HepG2 (cell line): Measurements from ENCODE around the gene PTEN. TPM values are rescaled to one million over a fixed set of nuclear protein-coding genes. Genes with fewer than 3 reads are reported as not detected.

Source experiments
- CENPT ChIP-seq: sonication (generic); formaldehyde crosslinking; IDR thresholded peaks from 2 replicates; pipeline ENCODE4 v1.8.0; 2022; ENCODE audit warnings: low read depth, mild to moderate bottlenecking, moderate library complexity, missing genetic modification reagents
- ELF1 ChIP-seq: sonication (generic); formaldehyde crosslinking; IDR thresholded peaks from 2 replicates; pipeline ENCODE4 v1.4.0; 2020; ENCODE audit warnings: missing genetic modification reagents
- HDAC6 ChIP-seq: fragments of 200-600 bp; sonication (generic); IDR thresholded peaks from 2 replicates; pipeline ENCODE4 v1.7.0; 2017; ENCODE audit warnings: mild to moderate bottlenecking, antibody characterized with exemption, low read length, low read depth
- JUN ChIP-seq: sonication (generic); formaldehyde crosslinking; IDR thresholded peaks from 2 replicates; pipeline ENCODE4 v1.4.0; 2020; ENCODE audit warnings: mild to moderate bottlenecking, missing genetic modification reagents
- JUND ChIP-seq: sonication (generic); formaldehyde crosslinking; IDR thresholded peaks from 2 replicates; pipeline ENCODE4 v1.8.0; 2022; ENCODE audit warnings: mild to moderate bottlenecking, missing genetic modification reagents
- MEIS1 ChIP-seq: sonication (generic); formaldehyde crosslinking; IDR thresholded peaks from 2 replicates; pipeline ENCODE4 v1.9.0; 2021; ENCODE audit warnings: mild to moderate bottlenecking, missing genetic modification reagents, moderate library complexity, borderline replicate concordance
- NCOA2 ChIP-seq: sonication (generic); formaldehyde crosslinking; IDR thresholded peaks from 2 replicates; pipeline ENCODE4 v1.8.0; 2022; ENCODE audit warnings: inconsistent platforms
- NFYB ChIP-seq: sonication (generic); formaldehyde crosslinking; IDR thresholded peaks from 2 replicates; pipeline ENCODE4 v1.4.0; 2020; ENCODE audit warnings: missing genetic modification reagents
- PAX8 ChIP-seq: sonication (generic); formaldehyde crosslinking; IDR thresholded peaks from 2 replicates; pipeline ENCODE4 v1.8.0; 2022; ENCODE audit warnings: mild to moderate bottlenecking, missing genetic modification reagents, borderline replicate concordance
- RBFOX2 ChIP-seq: fragments of 200-400 bp; formaldehyde crosslinking; IDR thresholded peaks from 2 replicates; pipeline ENCODE4 v1.6.1; 2017; ENCODE audit warnings: low read depth, mild to moderate bottlenecking, low read length
- REL ChIP-seq: sonication (generic); formaldehyde crosslinking; conservative IDR thresholded peaks from 2 replicates; pipeline ENCODE4 v1.8.0; 2022; ENCODE audit warnings: mild to moderate bottlenecking, missing genetic modification reagents, moderate library complexity
- RFX1 ChIP-seq: fragments of 450-650 bp; IDR thresholded peaks from 2 replicates; pipeline ENCODE4 v1.6.1; 2017
- SIX1 ChIP-seq: sonication (generic); formaldehyde crosslinking; IDR thresholded peaks from 2 replicates; pipeline ENCODE4 v1.4.0; 2020; ENCODE audit warnings: missing genetic modification reagents, borderline replicate concordance
- SP4 ChIP-seq: sonication (generic); formaldehyde crosslinking; IDR thresholded peaks from 2 replicates; pipeline ENCODE4 v1.8.1; 2023; ENCODE audit warnings: mild to moderate bottlenecking, missing genetic modification reagents
- TMF1 ChIP-seq: sonication (generic); formaldehyde crosslinking; IDR thresholded peaks from 2 replicates; pipeline ENCODE4 v1.8.1; 2022; ENCODE audit warnings: low read depth, missing genetic modification reagents
- ZFP62 ChIP-seq: sonication (generic); formaldehyde crosslinking; IDR thresholded peaks from 2 replicates; pipeline ENCODE4 v1.4.0; 2020; ENCODE audit warnings: missing genetic modification reagents
- ZNF235 ChIP-seq: sonication (generic); formaldehyde crosslinking; IDR thresholded peaks from 2 replicates; pipeline ENCODE4 v1.8.1; 2023; ENCODE audit warnings: mild to moderate bottlenecking, missing genetic modification reagents, borderline replicate concordance
- ZNF3 ChIP-seq: IDR thresholded peaks from 2 replicates; pipeline ENCODE4 v1.7.0; 2017; ENCODE audit warnings: inconsistent platforms
- ZNF510 ChIP-seq: sonication (generic); formaldehyde crosslinking; IDR thresholded peaks from 2 replicates; pipeline ENCODE4 v1.4.0; 2020; ENCODE audit warnings: low read depth, mild to moderate bottlenecking, missing genetic modification reagents
- ZNF556 ChIP-seq: sonication (generic); formaldehyde crosslinking; IDR thresholded peaks from 2 replicates; pipeline ENCODE4 v1.4.0; 2020; ENCODE audit warnings: mild to moderate bottlenecking, missing genetic modification reagents, borderline replicate concordance
- ZNF703 ChIP-seq: sonication (generic); formaldehyde crosslinking; IDR thresholded peaks from 2 replicates; pipeline ENCODE4 v1.5.1; 2020; ENCODE audit warnings: missing genetic modification reagents, mild to moderate bottlenecking, moderate library complexity, borderline replicate concordance
- ZNF737 ChIP-seq: sonication (generic); formaldehyde crosslinking; IDR thresholded peaks from 2 replicates; pipeline ENCODE4 v1.5.0; 2020; ENCODE audit warnings: missing genetic modification reagents, mild to moderate bottlenecking, borderline replicate concordance
- polyA plus RNA-seq, 8 experiments: library from polyadenylated mRNA; depleted of rRNA in 3 of 8; stranded (reverse) in 7 of 8; unstranded in 1 of 8; fragments of >200 nt; fragmentation: Illumina TruSeq in 4 of 8; extraction: Trizol in 4 of 8; gene quantifications; 2 replicates each; pipeline versions ENCODE4 v1.2.1 to v1.2.3, GENCODE V29; 2011 to 2016; ENCODE audit warnings: low read depth in 4 of 8, missing spikeins in 1 of 8, mixed read lengths in 1 of 8; ENCODE audit not compliant: insufficient read depth in 1 of 8
- total RNA-seq, 5 experiments: library from RNA; depleted of rRNA; stranded (reverse); fragments of >200 nt; fragmentation: Illumina TruSeq; extraction: Trizol; gene quantifications; 2 replicates each; pipeline ENCODE4 v1.2.3, GENCODE V29; 2016; ENCODE audit warnings: low read depth in 1 of 5
- TF ChIP-seq, protein P1 (sequence below): sonication (generic); formaldehyde crosslinking; IDR thresholded peaks from 2 replicates; pipeline ENCODE4 v1.5.1; 2020; ENCODE audit warnings: missing genetic modification reagents, mild to moderate bottlenecking, borderline replicate concordance
- TF ChIP-seq, protein P2 (sequence below): sonication (generic); formaldehyde crosslinking; IDR thresholded peaks from 2 replicates; pipeline ENCODE4 v1.8.0; 2022; ENCODE audit warnings: mild to moderate bottlenecking, missing genetic modification reagents, moderate library complexity
- TF ChIP-seq, protein P3 (sequence below): sonication (generic); formaldehyde crosslinking; IDR thresholded peaks from 2 replicates; pipeline ENCODE4 v1.4.0; 2020; ENCODE audit warnings: missing genetic modification reagents; ENCODE audit errors: not compliant biosample characterization
- TF ChIP-seq, protein P4 (sequence below): sonication (generic); formaldehyde crosslinking; IDR thresholded peaks from 2 replicates; pipeline ENCODE4 v1.8.0; 2022; ENCODE audit warnings: missing genetic modification reagents, mild to moderate bottlenecking, inconsistent platforms, borderline replicate concordance

The PTEN gene
- total and polyA plus RNA-seq, 2 of the 13 experiments (the other 11 are each of a cell fraction or from before 2014, with no cell fraction given): 30.3 to 61.3 TPM

DNA sequence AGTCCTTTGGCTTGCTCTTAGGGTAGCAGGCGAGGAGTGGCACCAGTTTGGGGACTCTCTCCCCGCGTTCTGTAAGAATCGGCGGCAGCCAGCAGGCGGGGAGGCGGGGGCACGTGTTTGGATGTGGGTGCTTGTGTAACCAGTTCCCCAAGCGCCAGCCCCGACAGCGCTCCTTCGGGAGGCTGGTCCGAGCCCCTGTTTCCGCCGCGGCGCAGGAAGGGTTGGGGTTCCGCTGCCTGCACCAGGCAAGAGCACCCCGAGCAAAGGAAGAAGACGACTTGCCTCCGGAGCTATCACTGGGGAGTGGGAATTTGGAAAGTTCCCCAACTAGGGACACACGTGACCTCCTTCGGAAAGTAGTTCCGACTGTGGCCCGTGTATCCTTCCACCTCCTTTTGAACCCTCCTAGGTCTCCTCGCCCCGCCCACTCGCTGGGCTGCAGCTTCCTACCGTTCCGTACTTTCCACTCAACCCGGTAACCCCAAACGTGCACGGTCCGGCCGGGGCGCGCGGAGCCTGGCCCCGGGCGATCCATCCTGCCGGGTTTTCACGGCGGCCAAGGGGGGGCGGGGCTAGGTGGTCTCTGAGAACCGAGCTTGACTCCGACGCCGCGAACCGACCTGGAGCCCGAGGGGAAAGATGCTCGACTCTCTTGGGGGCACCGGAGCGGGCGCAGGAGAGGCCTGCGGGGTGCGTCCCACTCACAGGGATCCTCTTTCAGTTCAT lies 1.3 kb upstream of the PTEN start (continued):
- TF ChIP-seq, protein P1, sequence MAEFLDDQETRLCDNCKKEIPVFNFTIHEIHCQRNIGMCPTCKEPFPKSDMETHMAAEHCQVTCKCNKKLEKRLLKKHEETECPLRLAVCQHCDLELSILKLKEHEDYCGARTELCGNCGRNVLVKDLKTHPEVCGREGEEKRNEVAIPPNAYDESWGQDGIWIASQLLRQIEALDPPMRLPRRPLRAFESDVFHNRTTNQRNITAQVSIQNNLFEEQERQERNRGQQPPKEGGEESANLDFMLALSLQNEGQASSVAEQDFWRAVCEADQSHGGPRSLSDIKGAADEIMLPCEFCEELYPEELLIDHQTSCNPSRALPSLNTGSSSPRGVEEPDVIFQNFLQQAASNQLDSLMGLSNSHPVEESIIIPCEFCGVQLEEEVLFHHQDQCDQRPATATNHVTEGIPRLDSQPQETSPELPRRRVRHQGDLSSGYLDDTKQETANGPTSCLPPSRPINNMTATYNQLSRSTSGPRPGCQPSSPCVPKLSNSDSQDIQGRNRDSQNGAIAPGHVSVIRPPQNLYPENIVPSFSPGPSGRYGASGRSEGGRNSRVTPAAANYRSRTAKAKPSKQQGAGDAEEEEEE (CRISPR knock-in tag): peak; percentile 91; the same call in 1 of the 2 replicates
- TF ChIP-seq ZNF235 (CRISPR knock-in tag) (peak; percentile 67; the same call in 1 of the 2 replicates), NCOA2 (CRISPR knock-in tag) (peak; percentile 60; the same call in 1 of the 2 replicates), MEIS1 (CRISPR knock-in tag) (no peak), HDAC6 (no peak), RBFOX2 (peak; percentile 85), JUN (CRISPR knock-in tag) (peak; percentile 14; the same call in 1 of the 2 replicates), SP4 (CRISPR knock-in tag) (peak; percentile 96), RFX1 (no peak), ZNF737 (CRISPR knock-in tag) (peak; percentile 38; the same call in 1 of the 2 replicates), PAX8 (CRISPR knock-in tag) (no peak; the same call in 1 of the 2 replicates), CENPT (CRISPR knock-in tag) (no peak), ZNF3 (CRISPR knock-in tag) (peak; percentile 77; the same call in 1 of the 2 replicates), ZFP62 (CRISPR knock-in tag) (0 out of 2 replicates have a peak, but pooled peaks have one; percentile 58), TMF1 (CRISPR knock-in tag) (peak; percentile 43; the same call in 1 of the 2 replicates), REL (CRISPR knock-in tag) (no peak; the same call in 1 of the 2 replicates), SIX1 (peak; percentile 60; the same call in 1 of the 2 replicates), ZNF510 (CRISPR knock-in tag) (0 out of 2 replicates have a peak, but pooled peaks have one; percentile 76), NFYB (CRISPR knock-in tag) (no peak; the same call in 1 of the 2 replicates), ELF1 (CRISPR knock-in tag) (peak; percentile 79), ZNF556 (CRISPR knock-in tag) (peak; percentile 94), ZNF703 (peak; percentile 72), JUND (CRISPR knock-in tag) (peak; percentile 58; the same call in 1 of the 2 replicates)
- TF ChIP-seq, protein P2, sequence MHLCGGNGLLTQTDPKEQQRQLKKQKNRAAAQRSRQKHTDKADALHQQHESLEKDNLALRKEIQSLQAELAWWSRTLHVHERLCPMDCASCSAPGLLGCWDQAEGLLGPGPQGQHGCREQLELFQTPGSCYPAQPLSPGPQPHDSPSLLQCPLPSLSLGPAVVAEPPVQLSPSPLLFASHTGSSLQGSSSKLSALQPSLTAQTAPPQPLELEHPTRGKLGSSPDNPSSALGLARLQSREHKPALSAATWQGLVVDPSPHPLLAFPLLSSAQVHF (CRISPR knock-in tag): no peak
- TF ChIP-seq, protein P3, sequence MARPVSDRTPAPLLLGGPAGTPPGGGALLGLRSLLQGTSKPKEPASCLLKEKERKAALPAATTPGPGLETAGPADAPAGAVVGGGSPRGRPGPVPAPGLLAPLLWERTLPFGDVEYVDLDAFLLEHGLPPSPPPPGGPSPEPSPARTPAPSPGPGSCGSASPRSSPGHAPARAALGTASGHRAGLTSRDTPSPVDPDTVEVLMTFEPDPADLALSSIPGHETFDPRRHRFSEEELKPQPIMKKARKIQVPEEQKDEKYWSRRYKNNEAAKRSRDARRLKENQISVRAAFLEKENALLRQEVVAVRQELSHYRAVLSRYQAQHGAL: no peak
- TF ChIP-seq, protein P4, sequence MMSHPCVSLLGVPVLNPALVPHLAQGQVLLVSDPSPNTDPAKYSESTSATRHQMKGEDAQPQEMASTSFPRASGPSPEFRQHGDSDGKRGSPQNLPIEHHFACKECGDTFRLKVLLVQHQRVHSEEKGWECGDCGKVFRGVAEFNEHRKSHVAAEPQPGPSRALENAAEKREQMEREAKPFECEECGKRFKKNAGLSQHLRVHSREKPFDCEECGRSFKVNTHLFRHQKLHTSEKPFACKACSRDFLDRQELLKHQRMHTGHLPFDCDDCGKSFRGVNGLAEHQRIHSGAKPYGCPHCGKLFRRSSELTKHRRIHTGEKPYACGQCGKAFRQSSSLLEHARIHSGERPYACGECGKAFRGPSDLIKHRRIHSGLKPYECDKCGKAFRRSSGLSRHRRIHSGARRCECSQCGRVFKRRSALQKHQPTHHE (CRISPR knock-in tag): peak; percentile 96
